KMS-11 (cell line): ENCODE data around the gene SLCO3A1.

Experiments used
- H2AFZ ChIP-seq: fragments of 200-600 bp; sonication (generic); 2 replicates; pipeline ENCODE4 v1.6.1; 2016; ENCODE audit warnings: antibody characterized with exemption, mixed run types, low read depth
- H3K27ac ChIP-seq: fragments of 200-600 bp; sonication (generic); 2 replicates; pipeline ENCODE4 v1.6.1; 2016; ENCODE audit warnings: mild to moderate bottlenecking, mixed run types
- H3K27me3 ChIP-seq: fragments of 200-600 bp; sonication (generic); 2 replicates; pipeline ENCODE4 v1.6.1; 2017; ENCODE audit warnings: mild to moderate bottlenecking, low read depth, mixed run types, moderate library complexity; ENCODE audit not compliant: insufficient read depth
- H3K36me3 ChIP-seq: fragments of 200-600 bp; sonication (generic); 2 replicates; pipeline ENCODE4 v1.6.1; 2017; ENCODE audit warnings: mild to moderate bottlenecking, mixed run types; ENCODE audit not compliant: insufficient read depth
- H3K4me1 ChIP-seq: fragments of 200-600 bp; sonication (generic); 2 replicates; pipeline ENCODE4 v1.6.1; 2016; ENCODE audit warnings: mild to moderate bottlenecking, low read depth, mixed run types; ENCODE audit not compliant: poor library complexity, severe bottlenecking
- H3K4me2 ChIP-seq: fragments of 200-600 bp; sonication (generic); 2 replicates; pipeline ENCODE4 v1.7.0; 2016; ENCODE audit warnings: mild to moderate bottlenecking, mixed run types
- H3K4me3 ChIP-seq: fragments of 200-600 bp; sonication (generic); IDR thresholded peaks from 2 replicates; pipeline ENCODE4 v1.6.1; 2017; ENCODE audit warnings: low read depth, low read length, mixed read lengths; ENCODE audit not compliant: insufficient read depth
- H3K79me2 ChIP-seq: fragments of 200-600 bp; sonication (generic); 2 replicates; pipeline ENCODE4 v1.6.1; 2016; ENCODE audit warnings: low read depth, mixed run types; ENCODE audit not compliant: insufficient read depth
- H3K9ac ChIP-seq: fragments of 200-600 bp; sonication (generic); 2 replicates; pipeline ENCODE4 v1.6.1; 2016; ENCODE audit warnings: mild to moderate bottlenecking, mixed run types
- H4K20me1 ChIP-seq: fragments of 200-600 bp; sonication (generic); 2 replicates; pipeline ENCODE4 v1.6.1; 2016; ENCODE audit warnings: mild to moderate bottlenecking, mixed run types; ENCODE audit not compliant: insufficient read depth
- TF ChIP-seq, protein P1 (sequence below): fragments of 200-600 bp; sonication (generic); conservative IDR thresholded peaks from 2 replicates; pipeline ENCODE4 v1.6.1; 2017; ENCODE audit warnings: low read depth, mild to moderate bottlenecking, antibody characterized with exemption, low read length, moderate library complexity, mixed read lengths

Gene SLCO3A1

GRCh38 chr15:91876187-91876586 is 22.7 kb downstream of the SLCO3A1 start:
- TF ChIP-seq, protein P1, sequence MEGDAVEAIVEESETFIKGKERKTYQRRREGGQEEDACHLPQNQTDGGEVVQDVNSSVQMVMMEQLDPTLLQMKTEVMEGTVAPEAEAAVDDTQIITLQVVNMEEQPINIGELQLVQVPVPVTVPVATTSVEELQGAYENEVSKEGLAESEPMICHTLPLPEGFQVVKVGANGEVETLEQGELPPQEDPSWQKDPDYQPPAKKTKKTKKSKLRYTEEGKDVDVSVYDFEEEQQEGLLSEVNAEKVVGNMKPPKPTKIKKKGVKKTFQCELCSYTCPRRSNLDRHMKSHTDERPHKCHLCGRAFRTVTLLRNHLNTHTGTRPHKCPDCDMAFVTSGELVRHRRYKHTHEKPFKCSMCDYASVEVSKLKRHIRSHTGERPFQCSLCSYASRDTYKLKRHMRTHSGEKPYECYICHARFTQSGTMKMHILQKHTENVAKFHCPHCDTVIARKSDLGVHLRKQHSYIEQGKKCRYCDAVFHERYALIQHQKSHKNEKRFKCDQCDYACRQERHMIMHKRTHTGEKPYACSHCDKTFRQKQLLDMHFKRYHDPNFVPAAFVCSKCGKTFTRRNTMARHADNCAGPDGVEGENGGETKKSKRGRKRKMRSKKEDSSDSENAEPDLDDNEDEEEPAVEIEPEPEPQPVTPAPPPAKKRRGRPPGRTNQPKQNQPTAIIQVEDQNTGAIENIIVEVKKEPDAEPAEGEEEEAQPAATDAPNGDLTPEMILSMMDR: no peak
- H4K20me1 ChIP-seq: no peaks in the 10 kb centered on the region
- no peak overlapping the region for H3K4me3 ChIP-seq
- no peak overlapping the region for H2AFZ ChIP-seq
- H3K79me2 ChIP-seq: no peaks in the 10 kb centered on the region
- H3K27ac ChIP-seq: no peak overlapping the region
- no peak overlapping the region for H3K4me2 ChIP-seq
- no peaks in the 10 kb centered on the region for H3K4me1 ChIP-seq
- H3K36me3 ChIP-seq: no peaks in the 10 kb centered on the region
- H3K9ac ChIP-seq: no peak overlapping the region
- H3K27me3 ChIP-seq: no peaks in the 10 kb centered on the region

DNA sequence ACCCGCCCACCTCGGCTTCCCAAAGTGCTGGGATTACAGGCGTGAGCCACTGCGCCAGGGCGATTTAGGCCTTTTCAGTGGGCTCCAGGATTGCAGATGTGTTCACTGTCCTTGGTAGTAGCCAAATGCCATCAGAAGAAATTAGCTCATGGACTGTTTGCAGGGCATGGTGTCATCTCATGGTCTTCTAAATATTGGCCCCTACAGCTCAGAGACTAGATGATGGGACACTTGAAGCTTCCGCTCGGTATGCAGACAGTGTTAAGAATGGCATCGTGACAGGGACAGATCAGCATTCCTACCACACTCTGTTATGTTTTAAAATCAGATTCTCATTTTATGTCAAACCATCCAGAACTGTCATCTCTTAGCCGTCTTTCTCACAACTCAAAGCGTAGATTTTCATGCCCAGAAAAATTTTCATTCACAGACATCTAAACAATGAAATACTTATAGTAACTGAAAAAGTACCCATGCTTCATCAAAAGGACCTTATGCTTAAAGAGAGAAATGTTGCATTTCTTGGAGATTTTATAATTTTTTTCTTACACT is 24.9 kb downstream of the SLCO3A1 start:
- Histone ChIP-seq H3K9ac (no peak overlapping the region), H3K27me3 (no peaks in the 10 kb centered on the region), H3K4me1 (no peaks in the 10 kb centered on the region), H4K20me1 (no peaks in the 10 kb centered on the region), H2AFZ (no peak overlapping the region), H3K27ac (no peak overlapping the region), H3K4me2 (no peak overlapping the region), H3K4me3 (no peak overlapping the region), H3K36me3 (no peaks in the 10 kb centered on the region), H3K79me2 (no peaks in the 10 kb centered on the region)
- TF ChIP-seq, protein P1: no peak

DNA sequence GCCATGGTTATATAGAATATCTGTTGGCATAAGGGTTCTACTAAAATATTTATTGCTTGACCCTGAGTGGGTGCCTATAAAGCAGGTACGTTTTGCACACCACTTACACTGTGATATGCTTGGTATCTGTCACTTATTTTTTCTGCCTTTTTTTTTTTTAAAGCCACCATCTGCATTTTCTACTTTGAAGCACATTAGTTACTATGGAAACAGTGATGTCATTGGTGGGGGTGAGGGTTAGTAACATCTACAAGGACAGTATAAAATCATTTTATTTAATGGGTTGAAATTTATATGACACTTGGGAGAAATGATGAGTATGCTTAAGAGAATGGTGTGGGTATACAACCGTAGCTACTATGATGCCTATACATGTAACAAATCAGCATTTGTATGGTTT is 25.6 kb downstream of the SLCO3A1 start:
- H3K36me3 ChIP-seq: no peaks in the 10 kb centered on the region
- no peaks in the 10 kb centered on the region for H3K79me2 ChIP-seq
- H3K4me3 ChIP-seq: no peak overlapping the region
- TF ChIP-seq, protein P1: no peak
- no peaks in the 10 kb centered on the region for H3K27me3 ChIP-seq
- no peak overlapping the region for H3K4me2 ChIP-seq
- H3K27ac ChIP-seq: no peak overlapping the region
- no peaks in the 10 kb centered on the region for H3K4me1 ChIP-seq
- no peak overlapping the region for H3K9ac ChIP-seq
- H2AFZ ChIP-seq: no peak overlapping the region
- H4K20me1 ChIP-seq: no peaks in the 10 kb centered on the region

- Histone ChIP-seq H3K79me2 (no peaks in the 10 kb centered on the region), H4K20me1 (no peaks in the 10 kb centered on the region), H2AFZ (no peak overlapping the region), H3K27me3 (no peaks in the 10 kb centered on the region), H3K4me1 (no peaks in the 10 kb centered on the region), H3K9ac (no peak overlapping the region), H3K4me3 (no peak overlapping the region), H3K4me2 (no peak overlapping the region), H3K27ac (no peak overlapping the region), H3K36me3 (no peaks in the 10 kb centered on the region)
- TF ChIP-seq, protein P1: no peak
Observed at GRCh38 chr15:91880373-91880772, 26.9 kb downstream of the SLCO3A1 start.
